ENCODE measurements around the gene THSD7B.
"Not testable (repeated sequence)": the region's sequence is repeated elsewhere in the genome, so short reads cannot be mapped to it uniquely, and the experiment has no call there.

THSD7B gene

DNA sequence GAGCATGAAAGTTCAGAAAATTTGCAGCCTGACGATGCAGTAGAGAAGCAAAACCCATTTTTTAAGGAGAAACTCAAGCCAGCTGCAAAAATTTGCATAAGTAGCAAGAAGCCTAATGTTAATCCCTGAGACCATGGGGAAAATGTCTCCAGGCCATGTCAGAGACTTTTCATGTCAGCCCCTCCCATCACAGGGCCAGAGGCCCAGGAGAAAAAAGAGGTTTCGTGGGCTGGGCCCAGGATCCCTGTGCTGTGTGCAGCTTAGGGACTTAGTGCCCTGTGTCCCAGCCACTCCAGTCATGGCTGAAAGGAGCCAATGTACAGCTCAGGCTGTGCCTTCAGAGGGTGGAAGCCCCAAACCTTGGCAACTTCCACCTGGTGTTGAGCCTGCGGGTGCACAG, 533.0 kb downstream of the THSD7B start:
- H3K4me3 ChIP-seq: no peak overlapping the region
- no peak overlapping the region for H3K27ac ChIP-seq

DNA sequence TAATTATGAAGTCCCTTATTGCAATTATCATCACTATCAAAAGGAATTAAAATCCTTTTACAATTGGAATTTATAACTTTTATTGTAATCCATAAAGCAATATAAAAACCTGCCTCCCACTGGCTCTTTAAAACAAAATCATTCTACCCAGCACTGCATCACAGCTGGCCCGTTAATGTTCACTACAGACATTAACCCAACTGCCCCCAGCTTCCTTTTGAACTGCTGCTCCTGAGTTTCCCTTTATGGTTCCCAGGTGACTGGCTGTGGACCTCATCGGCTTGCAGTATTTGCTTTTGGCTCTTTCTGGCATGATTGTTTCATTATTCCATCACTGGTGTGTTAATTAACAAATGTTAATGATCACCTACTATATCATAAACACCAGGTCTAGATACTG, 535.6 kb downstream of the THSD7B start:
- H3K4me3 ChIP-seq: no peak overlapping the region

DNA sequence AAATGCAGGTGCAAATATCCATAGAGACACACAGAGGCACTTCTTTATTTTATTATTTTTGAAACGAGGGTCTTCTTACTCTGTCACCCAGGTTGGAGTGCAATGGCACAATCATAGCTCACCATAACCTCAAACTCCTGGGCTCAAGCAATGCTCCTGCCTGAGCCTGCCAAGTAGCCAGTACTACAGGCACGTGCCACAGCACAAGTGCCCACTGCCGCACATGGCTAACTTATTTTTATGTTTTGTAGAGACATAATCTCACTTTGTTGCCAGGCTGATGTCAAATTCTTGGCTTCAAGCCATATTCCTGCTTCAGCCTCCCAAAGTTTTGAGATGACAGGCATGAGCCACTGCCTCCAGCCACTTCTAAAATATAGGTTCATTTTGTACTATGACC, 537.6 kb downstream of the THSD7B start:
- no peak overlapping the region for H3K4me3 ChIP-seq
- no peak overlapping the region for H3K27ac ChIP-seq

More for the DNA sequence above, 535.6 kb downstream of the THSD7B start:
- no peak overlapping the region for H3K27ac ChIP-seq

DNA sequence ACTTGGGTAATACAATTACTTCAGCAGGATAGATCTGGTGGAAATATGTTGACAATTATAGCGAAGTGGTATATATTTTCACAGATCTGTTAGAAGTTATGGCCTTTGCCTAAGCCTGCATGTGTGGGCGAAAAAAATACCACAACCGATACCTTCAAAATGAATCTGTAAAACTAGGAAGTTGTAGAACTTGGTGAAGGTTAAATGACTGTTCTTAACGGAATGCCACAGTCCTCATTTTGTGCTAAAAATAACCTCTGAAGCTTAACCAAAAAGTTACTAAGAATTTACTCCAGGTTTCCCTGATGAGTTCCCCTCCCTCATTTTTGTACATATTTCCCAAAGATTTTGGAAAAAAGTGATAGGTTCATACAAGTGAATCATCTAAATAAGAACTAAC, 550.7 kb downstream of the THSD7B start:
- no peak overlapping the region for H3K4me3 ChIP-seq
- no peak overlapping the region for H3K27ac ChIP-seq

DNA sequence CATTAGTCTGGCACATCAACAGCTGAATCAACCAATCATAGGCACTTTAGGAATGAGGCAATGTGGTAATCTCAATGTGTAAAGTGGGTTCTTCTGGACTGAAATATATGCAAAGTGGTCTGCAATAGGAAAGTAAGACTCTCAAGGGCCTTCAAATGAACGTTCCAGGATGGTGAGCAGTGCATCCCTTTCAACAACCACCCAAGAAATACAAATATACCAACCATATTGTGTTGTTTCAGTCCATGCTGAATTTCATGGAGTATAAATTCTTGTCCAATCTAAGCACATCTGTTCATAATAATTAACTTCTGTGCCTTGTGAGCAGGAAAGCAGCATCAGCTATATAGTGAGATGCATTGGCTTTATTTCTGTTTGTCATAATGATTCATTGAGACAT, 556.2 kb downstream of the THSD7B start:
- no peak overlapping the region for H3K27ac ChIP-seq
- no peak overlapping the region for H3K4me3 ChIP-seq

DNA sequence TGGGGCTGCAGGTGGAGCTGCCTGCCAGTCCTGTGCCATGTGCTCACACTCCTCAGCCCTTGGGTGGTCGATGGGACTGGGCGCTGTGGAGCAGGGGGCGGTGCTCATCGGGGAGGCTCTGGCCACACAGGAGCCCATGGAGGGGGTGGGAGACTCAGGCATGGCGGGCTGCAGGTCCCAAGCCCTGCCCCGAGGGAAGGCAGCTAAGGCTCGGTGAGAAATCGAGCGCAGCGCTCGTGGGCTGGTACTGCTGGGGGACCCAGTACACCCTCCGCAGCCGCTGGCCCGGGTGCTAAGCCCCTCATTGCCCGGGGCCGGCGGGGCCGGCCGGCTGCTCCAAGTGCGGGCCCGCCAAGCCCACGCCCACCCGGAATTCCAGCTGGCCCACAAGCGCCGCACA, 566.2 kb downstream of the THSD7B start:
- H3K27ac ChIP-seq, H3K4me3 ChIP-seq: not testable (repeated sequence)

DNA sequence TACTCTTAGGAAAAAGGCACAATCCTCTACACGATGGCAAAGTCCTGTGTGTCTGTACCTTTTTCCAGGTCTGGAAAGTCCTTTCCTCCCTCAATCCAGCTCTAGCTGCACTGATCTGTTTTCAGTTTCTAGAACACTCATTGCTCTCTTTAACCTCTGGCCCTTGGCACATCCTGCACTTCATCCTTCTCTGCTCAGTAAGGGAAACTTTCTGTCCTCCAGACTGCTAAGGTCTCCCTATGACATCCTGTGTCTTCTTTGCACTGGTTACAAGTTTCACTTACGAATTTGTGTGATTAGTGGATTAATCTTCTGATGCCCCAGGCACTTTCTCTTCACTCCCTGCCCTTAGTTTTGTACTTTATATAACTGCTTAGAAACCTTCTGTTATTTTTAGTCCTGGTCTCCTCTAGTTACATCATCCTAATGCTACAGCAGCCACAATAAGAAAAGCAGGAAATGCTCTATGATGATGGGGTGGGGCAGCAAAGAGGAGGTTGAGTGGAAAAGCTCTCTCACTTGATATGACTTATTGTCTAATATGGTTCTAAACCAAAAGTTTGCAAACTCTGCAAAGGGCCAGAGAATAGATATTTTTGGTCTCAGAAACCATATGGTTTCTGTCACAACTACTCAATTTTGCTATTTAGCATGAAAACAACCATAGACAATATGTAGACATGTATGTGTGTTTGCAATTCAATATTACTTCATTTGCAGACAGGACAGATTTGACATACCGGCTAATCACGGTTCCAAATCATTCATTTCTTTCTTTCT, 568.2 kb downstream of the THSD7B start:
- Histone ChIP-seq H3K4me3 (no peak overlapping the region), H3K27ac (no peak overlapping the region)

DNA sequence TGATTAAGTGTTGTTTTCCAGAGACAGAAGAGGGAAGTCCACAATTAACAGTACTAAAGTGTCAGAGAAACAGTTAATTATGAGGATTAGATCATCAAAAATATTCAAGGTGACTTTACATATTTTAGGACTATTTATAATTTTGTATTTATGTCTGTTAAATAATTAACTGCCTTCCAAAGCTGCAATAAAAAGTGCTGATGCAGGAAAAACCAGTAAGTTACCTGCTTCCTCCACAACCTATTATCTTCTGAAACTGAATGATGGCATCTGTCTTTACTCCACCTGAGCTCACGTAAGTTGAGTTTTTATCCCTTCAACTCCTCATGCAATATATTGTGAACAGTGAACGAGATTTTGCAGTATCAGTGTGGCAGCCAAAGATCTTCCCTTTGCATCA, 570.7 kb downstream of the THSD7B start:
- H3K27ac ChIP-seq: no peak overlapping the region
- H3K4me3 ChIP-seq: no peak overlapping the region

DNA sequence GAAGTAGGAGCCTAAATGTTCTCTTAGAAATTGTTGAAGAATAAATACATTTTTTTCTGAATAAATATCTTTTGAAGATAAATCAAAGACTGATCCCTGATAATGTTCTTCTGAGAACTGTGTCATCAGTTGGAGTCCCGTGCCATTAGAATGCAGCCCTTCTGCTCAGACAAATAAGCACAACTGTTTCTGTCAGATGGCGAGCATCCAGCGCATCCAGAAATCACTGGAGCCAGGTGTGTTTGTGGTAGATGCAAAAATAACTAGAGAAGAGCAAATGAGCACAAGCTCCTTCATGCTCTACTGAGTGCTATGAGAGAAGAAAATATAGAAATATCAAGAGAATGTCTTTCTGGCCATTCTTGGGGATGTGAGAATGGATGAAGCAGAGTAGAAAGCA, 573.7 kb downstream of the THSD7B start:
- no peak overlapping the region for H3K4me3 ChIP-seq
- no peak overlapping the region for H3K27ac ChIP-seq

DNA sequence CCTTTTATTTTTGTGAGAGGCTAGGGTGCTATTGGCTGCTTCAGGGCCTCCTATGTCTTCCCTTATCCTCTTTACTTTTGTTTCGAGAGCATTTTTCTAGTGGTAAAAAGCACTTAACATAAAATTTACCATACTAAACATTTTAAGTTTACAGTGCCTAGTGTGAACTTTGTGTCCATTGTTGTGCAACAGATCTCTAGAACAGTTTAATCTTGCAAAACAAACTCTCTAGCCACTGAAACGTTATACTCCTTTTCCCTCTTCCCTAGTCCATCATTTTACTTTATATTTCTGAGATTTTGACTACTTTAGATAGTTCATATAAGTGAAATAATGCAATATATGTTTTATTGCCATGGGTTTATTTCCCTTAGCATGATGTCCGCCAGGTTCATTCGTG, 580.6 kb downstream of the THSD7B start:
- Histone ChIP-seq H3K4me3 (no peak overlapping the region), H3K27ac (no peak overlapping the region)

DNA sequence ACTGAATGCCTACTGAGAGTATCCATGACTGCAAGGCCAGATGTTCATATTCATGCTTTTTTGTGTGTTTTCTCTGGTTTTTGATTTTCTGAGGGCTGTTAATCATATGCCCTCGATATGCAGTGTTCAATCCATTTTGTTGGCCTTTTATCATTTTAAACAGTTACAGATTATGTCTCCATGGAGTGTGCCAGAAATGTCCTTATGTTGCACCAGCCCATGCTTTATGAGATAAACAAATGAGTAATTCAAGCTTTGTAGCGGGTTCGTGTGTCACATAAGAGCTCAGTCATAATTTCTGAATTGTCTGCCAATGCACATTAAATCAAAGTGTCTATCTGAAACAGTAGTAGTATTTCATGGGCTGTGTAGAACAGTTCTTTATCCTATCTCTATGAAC, 583.0 kb downstream of the THSD7B start:
- no peak overlapping the region for H3K27ac ChIP-seq
- H3K4me3 ChIP-seq: no peak overlapping the region

DNA sequence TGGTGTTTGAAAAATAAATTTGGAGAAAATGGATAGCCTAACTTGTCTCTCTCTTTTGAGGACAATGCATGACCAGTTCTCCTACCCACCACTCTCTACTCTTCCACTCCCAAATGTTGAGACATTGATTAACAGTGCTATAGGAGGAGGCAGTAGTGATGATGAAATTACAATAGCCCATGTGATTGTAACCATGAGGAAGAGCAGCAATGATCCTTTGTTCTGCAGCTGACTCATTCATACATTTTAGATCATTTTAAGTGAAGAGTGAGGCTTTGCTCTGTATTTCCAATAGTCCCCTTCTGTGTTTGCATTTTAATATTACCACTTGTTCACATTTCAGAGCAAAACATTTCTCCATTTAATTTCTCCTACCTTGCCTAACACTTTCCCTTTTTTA, 592.3 kb downstream of the THSD7B start:
- no peak overlapping the region for H3K4me3 ChIP-seq
- H3K27ac ChIP-seq: no peak overlapping the region

DNA sequence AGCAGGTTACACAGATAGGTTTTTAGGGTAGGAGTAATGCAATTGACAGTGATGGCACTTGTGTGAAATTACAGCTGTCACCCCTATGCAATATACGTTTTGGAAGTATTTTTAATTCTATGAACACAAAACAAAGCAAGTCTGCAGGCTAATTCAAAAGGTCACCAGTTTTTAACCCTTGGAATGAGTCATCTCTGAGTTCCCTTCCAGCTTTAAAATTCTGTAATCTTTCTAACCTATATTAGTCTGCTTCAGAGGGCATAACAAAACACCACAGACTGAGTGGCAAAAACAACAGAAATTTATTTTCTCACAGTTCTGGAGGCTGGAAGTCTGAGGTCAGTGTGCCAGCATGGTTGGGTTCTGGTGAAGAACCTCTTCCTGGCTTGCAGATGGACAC, 602.0 kb downstream of the THSD7B start:
- Histone ChIP-seq H3K4me3 (no peak overlapping the region), H3K27ac (no peak overlapping the region)

DNA sequence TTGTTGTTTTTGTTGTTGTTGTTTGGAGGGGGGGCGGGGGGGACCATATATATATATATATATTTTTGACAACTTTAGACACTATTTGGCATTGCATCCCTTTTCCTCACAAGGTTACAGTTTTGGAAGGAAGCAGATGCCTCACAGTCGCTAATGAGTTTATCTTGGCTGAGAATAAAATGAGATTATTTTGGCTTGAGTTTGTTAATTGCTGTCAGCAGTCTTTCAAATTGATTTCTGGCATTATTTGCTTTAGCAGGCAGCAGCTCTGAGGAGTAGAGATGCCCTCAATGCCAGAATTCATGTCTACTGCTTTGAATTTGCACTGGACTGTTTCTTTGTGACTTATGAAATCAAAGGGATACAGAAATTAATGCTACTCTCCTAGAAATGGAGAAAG, 603.8 kb downstream of the THSD7B start:
- H3K4me3 ChIP-seq: no peak overlapping the region

DNA sequence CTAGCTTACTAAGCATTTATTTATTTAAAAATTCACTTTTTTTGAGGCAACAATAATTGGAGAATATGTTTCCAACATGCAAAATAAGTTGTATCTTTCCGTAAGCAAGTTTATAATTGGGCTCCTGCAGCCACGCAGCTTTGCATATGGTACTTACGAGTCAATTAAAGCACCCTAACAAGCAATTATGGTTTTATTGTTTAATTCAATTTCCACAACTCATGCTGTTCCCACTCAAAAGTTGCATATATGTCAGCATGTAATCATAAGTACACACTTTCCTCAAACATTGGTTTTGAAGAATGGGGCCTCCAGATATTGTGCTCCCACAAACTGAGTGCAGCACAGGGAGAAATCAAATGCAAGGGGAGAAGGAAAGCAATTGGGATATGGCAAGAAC, 613.8 kb downstream of the THSD7B start:
- H3K27ac ChIP-seq: no peak overlapping the region
- no peak overlapping the region for H3K4me3 ChIP-seq

More for the DNA sequence above, 603.8 kb downstream of the THSD7B start:
- H3K27ac ChIP-seq: no peak overlapping the region

DNA sequence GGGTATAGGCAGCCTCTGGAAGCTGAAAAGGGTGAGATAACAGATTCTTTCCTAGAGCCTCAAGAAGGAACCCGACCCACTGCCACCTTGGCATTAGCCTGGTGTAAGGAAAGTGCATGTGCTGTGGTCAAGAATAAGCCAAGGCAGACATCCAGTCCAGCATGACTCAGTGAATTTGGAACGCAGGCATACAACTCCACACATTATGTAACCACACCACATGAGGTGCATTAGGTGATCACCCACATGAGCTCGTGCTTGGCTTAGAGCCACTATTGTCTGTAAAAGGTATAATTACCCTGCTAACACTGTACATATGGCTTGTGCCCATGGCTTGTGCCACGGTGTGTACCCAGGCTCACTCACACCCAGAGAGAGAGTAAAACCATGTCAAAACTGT, 615.3 kb downstream of the THSD7B start:
- Histone ChIP-seq H3K27ac (no peak overlapping the region), H3K4me3 (no peak overlapping the region)

DNA sequence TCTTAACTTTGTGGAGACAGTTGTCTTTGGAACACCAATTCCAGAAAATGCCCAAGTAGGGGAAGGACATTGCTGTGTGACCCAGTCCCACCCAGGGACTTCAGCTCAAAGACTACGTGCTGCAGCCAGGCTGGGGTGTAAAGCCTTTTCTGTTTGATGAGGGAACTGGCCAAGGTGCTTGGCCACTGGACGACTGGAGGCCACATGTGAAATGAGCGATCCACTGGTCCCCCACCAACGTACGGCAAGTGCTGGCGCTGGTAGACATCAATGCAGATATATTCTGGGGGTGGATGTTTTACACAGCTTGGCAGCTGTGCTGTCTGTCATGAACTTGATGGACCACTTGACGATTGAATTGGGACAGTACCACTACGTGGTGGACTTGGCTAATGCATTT, 616.4 kb downstream of the THSD7B start:
- H3K27ac ChIP-seq: no peak overlapping the region

DNA sequence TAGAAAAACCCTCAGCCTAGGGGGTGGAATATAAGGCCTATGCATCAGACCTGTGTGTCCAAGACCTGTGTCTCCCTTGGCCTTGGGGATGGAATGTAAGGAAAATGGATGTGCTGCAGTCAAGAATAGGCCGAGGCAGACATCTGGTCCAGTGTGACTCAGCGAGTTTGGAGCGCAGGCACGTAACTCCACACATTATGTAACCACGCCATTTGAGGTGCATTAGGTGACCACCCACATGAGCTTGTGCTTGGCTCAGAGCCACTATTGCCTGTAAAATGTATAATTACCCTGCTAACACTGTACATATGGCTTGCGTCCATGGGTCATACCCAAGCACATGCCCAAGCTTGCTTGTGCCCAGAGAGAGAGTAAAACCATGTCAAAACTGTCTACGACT, 618.0 kb downstream of the THSD7B start:
- H3K4me3 ChIP-seq: no peak overlapping the region
- H3K27ac ChIP-seq: no peak overlapping the region

More for the DNA sequence above, 616.4 kb downstream of the THSD7B start:
- no peak overlapping the region for H3K4me3 ChIP-seq

DNA sequence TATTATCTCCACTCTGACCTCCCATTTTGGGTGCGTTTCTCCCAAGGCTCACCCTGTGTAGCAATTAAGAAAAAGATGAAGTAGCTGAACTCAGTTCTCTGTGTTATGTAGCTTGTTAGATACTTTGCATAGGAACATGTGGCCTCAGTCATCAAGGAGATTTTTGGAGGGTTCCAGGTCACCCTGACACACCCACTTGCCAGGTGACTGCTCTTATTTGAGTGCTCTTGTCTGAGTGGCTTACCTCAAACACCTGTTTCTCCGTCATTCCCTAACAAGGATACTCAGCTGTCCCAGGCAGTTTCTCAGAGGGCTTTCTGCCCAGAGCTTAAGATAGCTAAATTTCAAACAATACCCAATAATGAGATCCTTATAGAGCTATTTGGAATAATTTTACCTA, 621.7 kb downstream of the THSD7B start:
- no peak overlapping the region for H3K4me3 ChIP-seq
- H3K27ac ChIP-seq: no peak overlapping the region

DNA sequence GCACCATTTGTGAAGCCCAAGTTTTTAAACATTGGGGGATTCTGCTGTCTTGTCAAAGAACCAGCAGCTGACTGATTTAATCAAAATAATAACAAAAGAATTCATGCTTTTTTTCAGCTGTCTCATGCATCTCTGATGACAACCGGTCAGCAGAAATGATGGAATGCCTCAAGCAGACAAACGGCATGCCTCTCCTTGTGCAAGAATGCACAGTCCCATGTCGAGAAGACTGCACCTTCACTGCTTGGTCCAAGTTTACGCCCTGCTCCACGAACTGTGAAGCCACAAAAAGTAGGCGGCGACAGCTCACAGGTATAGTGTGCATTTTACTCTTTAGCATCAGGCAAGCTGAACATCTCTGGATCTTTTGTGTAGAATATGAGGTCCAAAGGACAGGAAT, 640.2 kb downstream of the THSD7B start:
- no peak overlapping the region for H3K27ac ChIP-seq
- no peak overlapping the region for H3K4me3 ChIP-seq

DNA sequence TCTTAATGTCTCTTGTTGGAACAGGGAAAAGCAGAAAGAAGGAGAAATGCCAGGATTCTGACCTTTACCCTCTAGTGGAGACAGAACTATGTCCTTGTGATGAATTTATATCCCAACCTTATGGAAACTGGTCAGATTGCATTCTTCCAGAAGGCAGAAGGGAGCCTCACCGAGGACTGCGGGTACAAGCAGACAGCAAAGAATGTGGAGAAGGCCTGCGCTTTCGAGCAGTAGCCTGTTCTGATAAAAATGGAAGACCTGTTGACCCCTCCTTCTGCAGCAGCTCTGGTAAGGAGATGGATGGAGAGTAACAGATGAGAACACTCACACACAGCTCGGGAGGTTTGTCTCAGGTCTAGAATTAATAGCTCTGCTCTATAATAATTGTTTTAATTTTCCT, 646.2 kb downstream of the THSD7B start:
- Histone ChIP-seq H3K4me3 (no peak overlapping the region), H3K27ac (no peak overlapping the region)

DNA sequence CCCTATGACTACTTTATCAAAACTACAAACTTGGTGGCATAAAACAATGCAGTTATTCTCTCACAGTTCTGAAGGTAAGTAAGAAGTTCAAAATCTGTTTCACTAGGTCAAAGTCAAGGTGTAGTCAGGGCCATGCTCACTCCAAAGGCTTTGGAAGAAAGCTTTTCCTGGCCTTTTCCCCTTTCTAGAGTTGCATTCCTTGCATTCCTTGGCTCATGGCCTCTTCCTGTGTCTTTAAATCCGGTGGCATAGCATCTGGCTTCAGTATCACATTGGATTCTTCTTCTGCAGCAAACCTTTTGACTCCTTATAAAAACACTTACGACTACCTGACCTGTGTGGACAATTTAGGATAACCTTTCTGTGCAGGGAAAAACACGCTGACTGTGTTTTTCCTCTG, 655.4 kb downstream of the THSD7B start:
- Histone ChIP-seq H3K27ac (no peak overlapping the region), H3K4me3 (no peak overlapping the region)

All from skin epidermis (tissue), 12 donors.